ENCODE data around the gene SLIT3.

SLIT3 gene

GRCh38 chr5:168675883-168676408 lies 625.0 kb downstream of the SLIT3 start:
- DNase-seq = no peak

- no peak for DNase-seq
These were observed 626.0 kb downstream of the SLIT3 start for GRCh38 chr5:168674893-168675482.

GRCh38 chr5:168672888-168673287 lies 628.1 kb downstream of the SLIT3 start:
- no peak for DNase-seq

GRCh38 chr5:168672016-168672415 lies 628.9 kb downstream of the SLIT3 start:
- DNase-seq = no peak

GRCh38 chr5:168670881-168671575 lies 629.9 kb downstream of the SLIT3 start:
- DNase-seq = no peak

GRCh38 chr5:168669668-168670378 lies 631.1 kb downstream of the SLIT3 start:
- DNase-seq = no peak

- DNase-seq = no peak
These were observed 631.8 kb downstream of the SLIT3 start for GRCh38 chr5:168669156-168669555.

GRCh38 chr5:168668078-168668477 lies 632.9 kb downstream of the SLIT3 start:
- no peak for DNase-seq

- DNase-seq = no peak
These were observed 633.6 kb downstream of the SLIT3 start for GRCh38 chr5:168667301-168667840.

GRCh38 chr5:168666356-168666755 lies 634.6 kb downstream of the SLIT3 start:
- no peak for DNase-seq

- no peak for DNase-seq
These were observed 637.5 kb downstream of the SLIT3 start for GRCh38 chr5:168663276-168664004.

- no peak for DNase-seq
These were observed 639.1 kb downstream of the SLIT3 start for GRCh38 chr5:168661593-168662485.

GRCh38 chr5:168660691-168661090 lies 640.2 kb downstream of the SLIT3 start:
- no peak for DNase-seq

- DNase-seq = no peak
These were observed 641.6 kb downstream of the SLIT3 start for GRCh38 chr5:168659286-168659847.

GRCh38 chr5:168658394-168658793 lies 642.5 kb downstream of the SLIT3 start:
- no peak for DNase-seq

GRCh38 chr5:168656633-168657032 lies 644.3 kb downstream of the SLIT3 start:
- no peak for DNase-seq

- no peak for DNase-seq
These were observed 645.6 kb downstream of the SLIT3 start for GRCh38 chr5:168655316-168655715.

- no peak for DNase-seq
These were observed 646.7 kb downstream of the SLIT3 start for GRCh38 chr5:168654211-168654721.

GRCh38 chr5:168653626-168654025 lies 647.3 kb downstream of the SLIT3 start:
- DNase-seq = no peak

- DNase-seq = no peak
These were observed 649.3 kb downstream of the SLIT3 start for GRCh38 chr5:168651648-168652047.

GRCh38 chr5:168649306-168649705 lies 651.6 kb downstream of the SLIT3 start:
- no peak for DNase-seq
